K562 (cell line): ENCODE results near the gene PTK7. TPM values are rescaled to one million over a fixed set of nuclear protein-coding genes. Genes with fewer than 3 reads are reported as not detected.
A peak's percentile ranks its signal among the peaks of the same experiment; 100 is the strongest.

Experiments
- CREB1 ChIP-seq, 2 experiments: sonication (generic) in 1 of 2; formaldehyde crosslinking in 1 of 2; IDR thresholded peaks; 2 replicates each; pipeline versions ENCODE4 v1.6.1 to v1.8.0; 2012 to 2022; ENCODE audit warnings: inconsistent platforms in 1 of 2, mild to moderate bottlenecking in 1 of 2, missing genetic modification reagents in 1 of 2, moderate library complexity in 1 of 2
- HDAC1 ChIP-seq, 2 experiments: fragments of 450-650 bp; IDR thresholded peaks; 2 replicates each; pipeline ENCODE4 v1.6.1; 2016 to 2017; ENCODE audit warnings: inconsistent platforms in 1 of 2, mild to moderate bottlenecking in 1 of 2, moderate library complexity in 1 of 2
- KDM2B ChIP-seq: fragments of 250-450 bp; sonication (Bioruptor Pico); IDR thresholded peaks from 2 replicates; pipeline ENCODE4 v1.8.0; 2021; ENCODE audit warnings: mild to moderate bottlenecking, moderate library complexity
- KDM5B ChIP-seq: fragments of 200-600 bp; sonication (generic); IDR thresholded peaks from 2 replicates; pipeline ENCODE4 v1.6.1; 2012; ENCODE audit warnings: low read depth, mild to moderate bottlenecking, moderate library complexity, low read length, control low read depth, inconsistent platforms; ENCODE audit not compliant: insufficient replicate concordance
- KLF1 ChIP-seq: fragments of 450-650 bp; IDR thresholded peaks from 2 replicates; pipeline ENCODE4 v1.6.1; 2016; ENCODE audit warnings: missing genetic modification characterization, missing compliant biosample characterization
- MTF1 ChIP-seq: fragments of 250-450 bp; sonication (Bioruptor Pico); IDR thresholded peaks from 2 replicates; pipeline ENCODE4 v1.9.0; 2021; ENCODE audit warnings: moderate library complexity, mild to moderate bottlenecking, inconsistent platforms, borderline replicate concordance
- NCOA4 ChIP-seq: fragments of 450-650 bp; IDR thresholded peaks from 2 replicates; pipeline ENCODE4 v1.6.1; 2018; ENCODE audit warnings: mild to moderate bottlenecking; ENCODE audit not compliant: partially characterized antibody
- NR2C1 ChIP-seq, 2 experiments: fragments of 450-650 bp; IDR thresholded peaks; 2 replicates each; pipeline ENCODE4 v1.6.1; 2017; ENCODE audit warnings: mild to moderate bottlenecking in 2 of 2, antibody characterized with exemption in 1 of 2, inconsistent platforms in 1 of 2, missing compliant biosample characterization in 1 of 2, missing genetic modification characterization in 1 of 2
- NRF1 ChIP-seq, 2 experiments: fragments of 450-650 bp; IDR thresholded peaks in 1 of 2; conservative IDR thresholded peaks in 1 of 2; 2 replicates each; pipeline ENCODE4 v1.6.1; 2014; ENCODE audit warnings: mild to moderate bottlenecking in 2 of 2
- POLR2AphosphoS5 ChIP-seq: IDR thresholded peaks from 2 replicates; pipeline ENCODE4 v1.6.1; 2011; ENCODE audit warnings: mild to moderate bottlenecking, low read depth, low read length, moderate library complexity; ENCODE audit not compliant: control insufficient read depth, insufficient read depth
- SIN3B ChIP-seq: fragments of 450-650 bp; IDR thresholded peaks from 2 replicates; pipeline ENCODE4 v1.6.1; 2017; ENCODE audit warnings: low read depth, mild to moderate bottlenecking, moderate library complexity
- TAL1 ChIP-seq: fragments of 450-650 bp; IDR thresholded peaks from 2 replicates; pipeline ENCODE4 v1.6.1; 2016; ENCODE audit warnings: mild to moderate bottlenecking
- TGIF2 ChIP-seq: sonication (generic); formaldehyde crosslinking; IDR thresholded peaks from 2 replicates; pipeline ENCODE4 v1.8.1; 2022; ENCODE audit warnings: mild to moderate bottlenecking, missing genetic modification reagents, moderate library complexity
- TOE1 ChIP-seq, 2 experiments: fragments of 450-650 bp in 1 of 2; sonication (generic) in 1 of 2; formaldehyde crosslinking in 1 of 2; IDR thresholded peaks; 2 replicates each; pipeline versions ENCODE4 v1.7.1 to v1.8.0; 2016 to 2022; ENCODE audit warnings: borderline replicate concordance in 2 of 2, mild to moderate bottlenecking in 2 of 2, antibody characterized with exemption in 1 of 2, inconsistent platforms in 1 of 2, low read depth in 1 of 2, missing genetic modification reagents in 1 of 2, moderate library complexity in 1 of 2
- ZBED1 ChIP-seq: IDR thresholded peaks from 2 replicates; pipeline ENCODE4 v1.6.1; 2014
- ZNF24 ChIP-seq: fragments of 450-650 bp; IDR thresholded peaks from 2 replicates; pipeline ENCODE4 v1.6.1; 2016
- ZNF274 ChIP-seq: IDR thresholded peaks from 2 replicates; pipeline ENCODE4 v1.6.1; 2011; ENCODE audit warnings: low read depth, mild to moderate bottlenecking, low read length, moderate library complexity, borderline replicate concordance
- ZNF561 ChIP-seq: fragments of 450-650 bp; formaldehyde crosslinking; conservative IDR thresholded peaks from 2 replicates; pipeline ENCODE4 v1.4.0; 2020; ENCODE audit warnings: mild to moderate bottlenecking, moderate library complexity
- ZNF740 ChIP-seq, 3 experiments: fragments of 200-800 bp in 1 of 3; sonication (Bioruptor generic) in 1 of 3; sonication (generic) in 1 of 3; formaldehyde crosslinking in 1 of 3; IDR thresholded peaks; 2 replicates each; pipeline versions ENCODE4 v1.6.1 to v1.8.0; 2016 to 2022; ENCODE audit warnings: mild to moderate bottlenecking in 2 of 3, missing compliant biosample characterization in 2 of 3, missing genetic modification characterization in 2 of 3, missing genetic modification reagents in 1 of 3
- ZNF79 ChIP-seq: fragments of 250-450 bp; sonication (Bioruptor Pico); IDR thresholded peaks from 2 replicates; pipeline ENCODE4 v1.4.0; 2020; ENCODE audit warnings: low read depth, mild to moderate bottlenecking, moderate library complexity
- ZSCAN29 ChIP-seq: fragments of 450-650 bp; IDR thresholded peaks from 2 replicates; pipeline ENCODE4 v1.6.1; 2017
- polyA plus RNA-seq, 8 experiments: library from polyadenylated mRNA; depleted of rRNA in 4 of 8; stranded (reverse) in 5 of 8; unstranded in 3 of 8; fragments of >200 nt; fragmentation: Nextera tagmentation in 2 of 8; fragmentation: Illumina TruSeq in 1 of 8; extraction: Ambion mirVana in 2 of 8; extraction: Trizol in 1 of 8; gene quantifications; 2 replicates each; pipeline versions ENCODE4 v1.2.1 to v1.2.3, GENCODE V29; 2011 to 2014; ENCODE audit warnings: inconsistent platforms in 1 of 8, missing spikeins in 1 of 8
- total RNA-seq, 7 experiments: library from RNA; depleted of rRNA in 6 of 7; stranded (reverse); fragments of >200 nt in 6 of 7; fragmentation: Illumina TruSeq in 2 of 7; extraction: Trizol in 2 of 7; gene quantifications; 2 replicates each; pipeline versions ENCODE4 v1.2.1 to v1.2.3, GENCODE V29; 2011 to 2021; ENCODE audit warnings: low replicate concordance in 1 of 7
- TF ChIP-seq, protein P1 (sequence below): fragments of 250-450 bp; sonication (Bioruptor Pico); IDR thresholded peaks from 2 replicates; pipeline ENCODE4 v1.5.1; 2021; ENCODE audit warnings: mild to moderate bottlenecking
- TF ChIP-seq, protein P2 (sequence below): conservative IDR thresholded peaks from 2 replicates; pipeline ENCODE4 v1.6.1; 2011; ENCODE audit warnings: low read depth, mild to moderate bottlenecking, low read length; ENCODE audit not compliant: control insufficient read depth

PTK7 gene
- total and polyA plus RNA-seq, 9 of the 15 experiments (the other 6 are each of a cell fraction or from before 2014, with no cell fraction given) = 0.20 to 6.8 (median 4.2) TPM

- TF ChIP-seq ZNF740 (CRISPR knock-in tag; IDR thresholded peaks at IDR 0.05) = peak; percentile 52; the same call in 1 of the 2 replicates
- no peak for TF ChIP-seq ZNF740 (tag; IDR thresholded peaks at IDR 0.05)
- peak; percentile 77 for TF ChIP-seq KLF1 (tag)
- peak; percentile 51; the same call in 1 of the 2 replicates for TF ChIP-seq ZBED1
- peak; percentile 71 for TF ChIP-seq SIN3B
- TF ChIP-seq NCOA4 = no peak
- peak; percentile 72 to 79 for TF ChIP-seq NRF1 (conservative IDR thresholded peaks at IDR 0.05 in 1 of 2, IDR thresholded peaks at IDR 0.05 in 1 of 2)
- TF ChIP-seq ZNF561 (CRISPR knock-in tag) = no peak
- peak; percentile 78 for TF ChIP-seq KDM5B
- peak; percentile 74; the same call in 1 of the 2 replicates for TF ChIP-seq TOE1 (IDR thresholded peaks at IDR 0.05; ENCODE audit: borderline replicate concordance)
- no peak for TF ChIP-seq TOE1 (CRISPR knock-in tag; IDR thresholded peaks at IDR 0.05; ENCODE audit: borderline replicate concordance, low read depth)
- TF ChIP-seq POLR2AphosphoS5 = peak; percentile 74
- TF ChIP-seq, protein P1, sequence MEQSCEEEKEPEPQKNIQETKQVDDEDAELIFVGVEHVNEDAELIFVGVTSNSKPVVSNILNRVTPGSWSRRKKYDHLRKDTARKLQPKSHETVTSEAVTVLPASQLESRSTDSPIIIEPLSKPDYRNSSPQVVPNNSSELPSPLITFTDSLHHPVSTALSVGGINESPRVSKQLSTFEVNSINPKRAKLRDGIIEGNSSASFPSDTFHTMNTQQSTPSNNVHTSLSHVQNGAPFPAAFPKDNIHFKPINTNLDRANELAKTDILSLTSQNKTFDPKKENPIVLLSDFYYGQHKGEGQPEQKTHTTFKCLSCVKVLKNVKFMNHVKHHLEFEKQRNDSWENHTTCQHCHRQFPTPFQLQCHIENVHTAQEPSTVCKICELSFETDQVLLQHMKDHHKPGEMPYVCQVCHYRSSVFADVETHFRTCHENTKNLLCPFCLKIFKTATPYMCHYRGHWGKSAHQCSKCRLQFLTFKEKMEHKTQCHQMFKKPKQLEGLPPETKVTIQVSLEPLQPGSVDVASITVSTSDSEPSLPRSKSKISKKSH = no peak
- peak; percentile 57; the same call in 1 of the 2 replicates for TF ChIP-seq ZNF24
- no peak for TF ChIP-seq ZNF274
- TF ChIP-seq NR2C1 (IDR thresholded peaks at IDR 0.05) = no peak
- TF ChIP-seq NR2C1 (tag; IDR thresholded peaks at IDR 0.05) = no peak
- 0 out of 2 replicates have a peak, but pooled peaks have one; percentile 26 for TF ChIP-seq ZNF79 (CRISPR knock-in tag)
- peak in 1 of 2 experiments; percentile 69; a peak in 2 of 4 replicates for TF ChIP-seq HDAC1 (IDR thresholded peaks at IDR 0.05)
- peak; percentile 85 for TF ChIP-seq CREB1 (IDR thresholded peaks at IDR 0.05)
- peak; percentile 82 for TF ChIP-seq CREB1 (CRISPR knock-in tag; IDR thresholded peaks at IDR 0.05)
- no peak for TF ChIP-seq MTF1 (CRISPR knock-in tag)
- TF ChIP-seq, protein P2, sequence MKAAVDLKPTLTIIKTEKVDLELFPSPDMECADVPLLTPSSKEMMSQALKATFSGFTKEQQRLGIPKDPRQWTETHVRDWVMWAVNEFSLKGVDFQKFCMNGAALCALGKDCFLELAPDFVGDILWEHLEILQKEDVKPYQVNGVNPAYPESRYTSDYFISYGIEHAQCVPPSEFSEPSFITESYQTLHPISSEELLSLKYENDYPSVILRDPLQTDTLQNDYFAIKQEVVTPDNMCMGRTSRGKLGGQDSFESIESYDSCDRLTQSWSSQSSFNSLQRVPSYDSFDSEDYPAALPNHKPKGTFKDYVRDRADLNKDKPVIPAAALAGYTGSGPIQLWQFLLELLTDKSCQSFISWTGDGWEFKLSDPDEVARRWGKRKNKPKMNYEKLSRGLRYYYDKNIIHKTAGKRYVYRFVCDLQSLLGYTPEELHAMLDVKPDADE = peak; percentile 71; the same call in 1 of the 2 replicates
- peak; percentile 87; the same call in 1 of the 2 replicates for TF ChIP-seq TGIF2
- TF ChIP-seq KDM2B (CRISPR knock-in tag) = peak; percentile 82; the same call in 1 of the 2 replicates
- 0 out of 2 replicates have a peak, but pooled peaks have one; percentile 14 for TF ChIP-seq ZSCAN29
- TF ChIP-seq TAL1 = no peak
These were observed 95.0 kb downstream of the PTK7 start, which contains the start of gene SRF (continued) for GRCh38 chr6:43170931-43171706.
